Heart left ventricle (tissue), 16 donors: ENCODE measurements around the gene PKN2. TPM values are rescaled to one million over a fixed set of nuclear protein-coding genes. Genes with fewer than 3 reads are reported as not detected.

Experiments
- ATAC-seq, 4 donors: fragments of 200-7000 bp; cut with Tn5 transposase; one replicate each; pipeline ENCODE4 v1.9.1; 2020 to 2022; ENCODE audit warnings: moderate library complexity in 4 of 4, mild to moderate bottlenecking in 3 of 4, moderate number of reproducible peaks in 1 of 4
- DNase-seq, 5 donors: peaks; one replicate each; pipeline ENCODE4 v3.0.0-alpha.2; 2020
- H3K27ac ChIP-seq, 12 donors: fragments of 200-600 bp; sonication (generic) in 4 of 12; one replicate each; pipeline versions ENCODE4 v1.5.0 to v1.8.0; 2016 to 2022; ENCODE audit warnings: mild to moderate bottlenecking in 2 of 12
- H3K27me3 ChIP-seq, 9 donors: fragments of 200-600 bp; sonication (generic) in 2 of 9; one replicate each; pipeline versions ENCODE4 v1.5.1 to v1.8.0; 2016 to 2022; ENCODE audit warnings: mild to moderate bottlenecking in 3 of 9
- H3K36me3 ChIP-seq, 9 donors: fragments of 200-600 bp; sonication (generic) in 2 of 9; one replicate each; pipeline versions ENCODE4 v1.5.0 to v1.8.0; 2018 to 2022; ENCODE audit warnings: mild to moderate bottlenecking in 2 of 9
- H3K4me1 ChIP-seq, 12 donors: fragments of 200-600 bp; sonication (generic) in 4 of 12; one replicate each; pipeline versions ENCODE4 v1.5.0 to v1.8.0; 2016 to 2022; ENCODE audit warnings: mild to moderate bottlenecking in 3 of 12
- H3K4me3 ChIP-seq, 12 donors: fragments of 200-600 bp; sonication (generic) in 4 of 12; one replicate each; pipeline versions ENCODE4 v1.5.0 to v1.8.0; 2017 to 2022; ENCODE audit warnings: mild to moderate bottlenecking in 9 of 12, moderate library complexity in 4 of 12
- H3K9me3 ChIP-seq, 12 donors: fragments of 200-600 bp; sonication (generic) in 4 of 12; one replicate each; pipeline versions ENCODE4 v1.5.0 to v1.8.0; 2016 to 2022; ENCODE audit warnings: mild to moderate bottlenecking in 1 of 12
- CTCF ChIP-seq, 12 donors: fragments of 200-600 bp; sonication (generic) in 4 of 12; IDR thresholded peaks; one replicate each; pipeline versions ENCODE4 v1.5.0 to v1.8.0; 2018 to 2022; ENCODE audit warnings: antibody characterized with exemption in 12 of 12, mild to moderate bottlenecking in 5 of 12
- POLR2A ChIP-seq, 2 donors: fragments of 450-650 bp; IDR thresholded peaks; one replicate each; pipeline ENCODE4 v1.6.1; 2017; ENCODE audit warnings: antibody characterized with exemption in 2 of 2, mild to moderate bottlenecking in 2 of 2, moderate library complexity in 2 of 2
- WGBS, 4 donors: extraction: QIAGEN DNeasy Blood & Tissue Kit in 2 of 4; methylation state at CpG; one replicate each; pipeline versions ENCODE4 v1.1.5 to v1.1.7; 2013 to 2018; 5-methylcytosine and 5-hydroxymethylcytosine counted together
- intact Hi-C, 10 donors: fragments of 100-400 bp; cut with DNase I; formaldehyde crosslinking; loops; one replicate each; pipeline versions ENCODE4 v1.11.1 to v1.14.2; 2022
- polyA plus RNA-seq, 2 donors: library from polyadenylated mRNA; stranded (reverse); fragments of 200-250 nt; gene quantifications; one replicate each; pipeline ENCODE4 v1.2.3, GENCODE V29; 2013
- total RNA-seq, 9 donors: library from RNA; depleted of rRNA in 2 of 9; stranded (reverse); fragments of >200 nt in 2 of 9; fragmentation: NEBNext Ultra II Directional in 3 of 9; extraction: Animal tissue kit (Norgen Biotek cat#: 25700) in 3 of 9; gene quantifications; one replicate each; pipeline versions ENCODE4 v1.1.0 to v1.2.4, GENCODE V29; 2016 to 2023
- donor health status: ischemic (EF 13 %, LVEDD 7.1; RV severe dilation, severe dysfunction).
- donor health status: healthy with polysubstance abuse.
- donor health status: DM: no; HTN: yes; CAD: no.
- donor health status: DM: no; HTN: no; CAD: no.
- donor health status: ischemic (EF 25% LVEDD 6.9; RV normal size, moderate dysfunction).
- donor health status: ischemic (EF 25% LVEDD 5.7; RV mildly dilated, moderate dysfunction).
- donor health status: healthy.
- donor health status: DM: yes; HTN: yes; CAD: no.
- donor health status: ischemic (EF 35%, LVEDD 5.7; RV mildly dilated, moderate dysfunction).
- donor health status: nonischemic (EF 11% LVEDD 7.7; RV severe dilation, severe dysfunction).
- donor health status: DM: yes; HTN: yes; CAD: no.
- donor health status: PGD.
- donor health status: ischemic (EF 29% LVEDD 5.4; RV normal size, mild dysfunction).
- donor health status: nonischemic (EF 23%, LVEDD 6.1; RV moderate dilation, normal function).

The PKN2 gene
- total and polyA plus RNA-seq, 11 donors, result 7.3 to 43.8 (median 30.9) TPM

- no peaks in the 10 kb centered on the region for H3K27me3 ChIP-seq
- H3K4me3 ChIP-seq, result no peak overlapping the region
- ATAC-seq (no peak), DNase-seq (no peak)
- H3K27ac ChIP-seq, result no peak overlapping the region
- TF ChIP-seq POLR2A (IDR thresholded peaks at IDR 0.05) (no peak), CTCF (IDR thresholded peaks at IDR 0.05) (no peak)
- intact Hi-C loops, result no loop called here
- WGBS, 4 donors, result 89 to 96% (median 91%) methylated on average over 1 of the region's 1 CpG
- peaks cover 0 to 45% (median 20%) of the 10 kb centered on the region in 12 donors for H3K4me1 ChIP-seq
- peaks cover 0 to 10% (median 0%) of the 10 kb centered on the region in 9 donors for H3K36me3 ChIP-seq
- H3K9me3 ChIP-seq, result no peaks in the 10 kb centered on the region
These were observed 43.1 kb downstream of the PKN2 start for GRCh38 chr1:88727205-88727604.

DNA sequence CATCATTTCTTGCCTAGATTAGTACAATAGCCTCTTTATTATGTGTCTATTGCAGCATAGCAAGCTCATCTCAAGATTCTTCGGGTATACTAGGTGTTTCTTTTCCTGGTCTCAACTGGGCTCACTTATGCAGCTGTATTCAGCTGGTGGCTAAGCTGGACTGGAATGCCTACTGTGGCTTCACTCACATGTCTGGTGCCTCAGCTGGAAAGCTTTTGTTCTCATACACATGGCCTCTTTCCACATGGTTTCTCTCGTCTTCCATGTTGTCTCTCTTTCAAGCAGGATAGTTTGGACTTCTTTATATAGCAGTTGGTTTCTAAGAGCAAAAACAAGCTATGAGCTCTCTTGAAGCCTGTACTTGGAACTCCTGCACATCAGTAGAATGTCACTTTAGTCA is 45.2 kb downstream of the PKN2 start:
- TF ChIP-seq CTCF (IDR thresholded peaks at IDR 0.05) (no peak), POLR2A (IDR thresholded peaks at IDR 0.05) (no peak)
- peaks cover 0 to 3% (median 0%) of the 10 kb centered on the region in 12 donors for H3K9me3 ChIP-seq
- ATAC-seq (no peak), DNase-seq (no peak)
- H3K4me3 ChIP-seq, result no peak overlapping the region
- H3K27me3 ChIP-seq, result no peaks in the 10 kb centered on the region
- 92 to 98% (median 98%) methylated on average over 2 of the region's 2 CpGs for WGBS, 4 donors
- intact Hi-C loops, result no loop called here
- no peak overlapping the region for H3K27ac ChIP-seq
- peaks cover 0 to 10% (median 0%) of the 10 kb centered on the region in 9 donors for H3K36me3 ChIP-seq
- peaks cover 0 to 47% (median 21%) of the 10 kb centered on the region in 12 donors for H3K4me1 ChIP-seq

DNA sequence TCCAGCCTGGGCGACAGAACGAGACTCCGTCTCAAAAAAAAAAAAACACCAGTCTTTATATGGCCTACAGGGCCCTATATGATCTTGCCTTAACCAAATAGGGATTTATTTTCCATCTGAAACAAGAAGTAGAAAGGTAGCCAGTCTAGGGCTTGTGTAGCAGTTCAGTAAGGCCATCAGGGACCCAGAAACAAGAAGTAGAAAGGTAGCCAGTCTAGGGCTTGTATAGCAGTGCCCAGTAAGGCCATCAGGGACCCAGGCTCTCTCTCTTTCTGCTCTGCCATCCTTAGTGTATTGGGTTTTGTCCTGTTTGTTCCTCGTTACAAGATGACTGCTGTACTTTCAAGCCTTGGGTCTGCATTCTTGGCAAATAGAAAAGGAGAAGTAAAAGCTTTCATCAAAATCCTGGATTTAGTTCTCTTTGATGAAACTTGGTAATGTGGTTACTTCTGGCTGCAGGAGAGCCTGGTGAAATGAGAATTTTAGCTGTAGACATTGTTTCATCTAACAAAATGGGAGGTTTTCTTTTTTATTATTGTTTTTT is 46.1 kb downstream of the PKN2 start:
- intact Hi-C loops, result no loop called here
- DNase-seq (no peak), ATAC-seq (peak in 1 of 4 donors; percentile 27)
- Histone ChIP-seq H3K4me3 (no peak overlapping the region), H3K36me3 (peaks cover 0 to 10% (median 0%) of the 10 kb centered on the region in 9 donors), H3K27ac (peak overlapping the region in 2 of 12 donors; percentile 1 to 7), H3K4me1 (peaks cover 0 to 47% (median 21%) of the 10 kb centered on the region in 12 donors), H3K27me3 (no peaks in the 10 kb centered on the region), H3K9me3 (peaks cover 0 to 12% (median 5%) of the 10 kb centered on the region in 12 donors)
- 90 to 93% (median 91%) methylated on average over 4 of the region's 4 CpGs for WGBS, 4 donors
- no peak for TF ChIP-seq POLR2A (IDR thresholded peaks at IDR 0.05)
- TF ChIP-seq CTCF (IDR thresholded peaks at IDR 0.05), result no peak

- intact Hi-C loops, result no loop called here
- Histone ChIP-seq H3K27me3 (no peaks in the 10 kb centered on the region), H3K4me1 (peaks cover 0 to 47% (median 21%) of the 10 kb centered on the region in 12 donors), H3K4me3 (no peak overlapping the region), H3K27ac (peak overlapping the region in 8 of 12 donors; percentile 4 to 61 (median 18)), H3K9me3 (peaks cover 0 to 20% (median 12%) of the 10 kb centered on the region in 12 donors), H3K36me3 (peaks cover 0 to 10% (median 0%) of the 10 kb centered on the region in 9 donors)
- TF ChIP-seq POLR2A (IDR thresholded peaks at IDR 0.05) (no peak), CTCF (IDR thresholded peaks at IDR 0.05) (no peak)
- no peak for ATAC-seq
- DNase-seq, result no peak
- WGBS, 4 donors, result 62 to 76% (median 70%) methylated on average over 2 of the region's 2 CpGs
These were observed 46.9 kb downstream of the PKN2 start for GRCh38 chr1:88730995-88731394.
